Stimulated activated CD8-positive, alpha-beta memory T cell treated with anti-CD3 and anti-CD28 coated beads, Interleukin-12 subunit alpha, Interleukin-12 subunit beta, amount 100 ng/mL, for 24 hours (primary cell): ENCODE results near the gene DPP10.
"Not testable (repeated sequence)": the region's sequence is repeated elsewhere in the genome, so short reads cannot be mapped to it uniquely, and the experiment has no call there.

Source experiments
- DNase-seq: peaks from one replicate; pipeline ENCODE4 v3.0.0-alpha.2; 2020; ENCODE audit errors: extremely low read depth

The DPP10 gene

DNA sequence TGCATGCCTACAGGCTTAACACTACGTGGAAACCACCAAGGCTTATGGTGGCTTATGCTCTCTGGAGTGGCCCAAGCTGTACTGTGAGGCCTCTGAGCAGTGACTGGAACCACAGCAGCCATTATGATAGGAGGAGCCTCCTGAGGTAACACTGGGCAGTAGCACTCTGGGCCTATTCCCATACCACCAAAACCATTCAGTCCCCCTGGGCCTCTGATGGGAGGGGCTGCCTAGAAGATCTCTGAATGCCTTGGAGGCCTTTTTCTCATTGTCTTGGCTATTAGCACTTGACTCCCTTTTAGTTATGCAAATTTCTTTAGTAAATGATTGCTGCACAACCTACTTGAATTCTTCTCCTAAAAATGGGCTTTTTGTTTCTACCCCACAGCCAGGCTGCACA, 985.0 kb downstream of the DPP10 start:
- no peak for DNase-seq

DNA sequence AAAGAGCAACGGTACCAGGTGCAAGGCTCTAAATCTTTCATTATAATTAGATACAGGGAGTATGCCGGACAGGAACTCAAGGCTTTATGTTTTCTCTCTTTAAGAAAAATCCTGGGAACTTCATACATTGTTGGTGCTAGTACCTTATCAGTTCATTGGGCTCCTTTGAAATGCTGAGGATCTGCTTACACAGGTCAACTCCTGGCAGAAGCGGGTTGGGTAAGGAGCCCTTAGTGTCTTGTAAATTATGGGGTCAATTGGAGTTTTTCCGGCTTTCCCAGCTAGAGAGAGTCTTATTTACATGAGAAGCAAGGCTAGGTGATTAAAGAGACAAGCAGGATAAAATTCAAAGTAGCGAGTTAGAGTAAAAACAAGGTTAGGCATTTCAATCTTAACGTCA, 998.3 kb downstream of the DPP10 start:
- DNase-seq, result not testable (repeated sequence)

- no peak for DNase-seq
Observed at GRCh38 chr2:115443539-115444185, 1001.2 kb downstream of the DPP10 start.

DNA sequence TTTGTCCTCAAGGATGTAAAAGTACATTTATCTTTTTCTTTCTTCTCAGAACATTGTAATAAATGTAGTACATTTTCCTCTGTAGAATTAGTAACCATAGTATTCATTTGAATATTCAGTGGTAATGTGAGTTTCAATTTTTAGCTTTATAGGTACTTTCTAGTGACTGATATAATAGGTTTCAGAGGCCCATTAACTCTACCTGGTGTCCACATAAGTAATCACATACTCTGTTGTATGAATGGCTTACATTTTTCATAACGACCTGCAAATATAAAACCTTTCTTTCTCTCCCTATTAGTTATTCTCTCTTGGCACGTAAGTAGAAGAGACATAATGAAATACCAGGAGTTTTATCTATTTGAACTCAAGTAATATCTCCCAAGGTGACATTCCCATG, 1017.6 kb downstream of the DPP10 start:
- DNase-seq, result no peak

DNA sequence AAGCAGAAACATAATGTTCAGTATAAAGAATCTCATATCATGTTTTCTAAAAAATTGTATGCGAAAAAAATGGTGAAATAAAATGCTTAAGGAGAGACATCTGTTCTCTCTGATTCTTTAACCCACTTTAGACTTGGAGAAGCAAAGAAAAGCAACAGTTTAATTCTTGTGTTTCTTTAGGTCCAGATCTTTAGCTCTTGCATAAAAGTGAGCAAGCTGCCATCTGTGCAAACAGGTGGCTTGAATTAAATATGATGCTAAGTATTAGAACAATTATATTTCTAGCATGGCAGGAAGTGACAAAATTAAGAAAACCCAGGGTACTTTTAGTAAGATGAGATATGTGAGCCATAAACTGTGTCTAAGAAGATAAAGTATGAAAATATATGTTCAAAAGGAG, 1038.3 kb downstream of the DPP10 start:
- DNase-seq, result no peak

- DNase-seq, result no peak
Observed at GRCh38 chr2:115481842-115482241, 1039.4 kb downstream of the DPP10 start.

- no peak for DNase-seq
Observed at GRCh38 chr2:115483666-115484065, 1041.2 kb downstream of the DPP10 start.

- DNase-seq, result no peak
Observed at GRCh38 chr2:115484486-115484885, 1042.0 kb downstream of the DPP10 start.

GRCh38 chr2:115484983-115485382, 1042.5 kb downstream of the DPP10 start:
- DNase-seq, result no peak

GRCh38 chr2:115491186-115491793, 1048.8 kb downstream of the DPP10 start:
- DNase-seq, result no peak

DNA sequence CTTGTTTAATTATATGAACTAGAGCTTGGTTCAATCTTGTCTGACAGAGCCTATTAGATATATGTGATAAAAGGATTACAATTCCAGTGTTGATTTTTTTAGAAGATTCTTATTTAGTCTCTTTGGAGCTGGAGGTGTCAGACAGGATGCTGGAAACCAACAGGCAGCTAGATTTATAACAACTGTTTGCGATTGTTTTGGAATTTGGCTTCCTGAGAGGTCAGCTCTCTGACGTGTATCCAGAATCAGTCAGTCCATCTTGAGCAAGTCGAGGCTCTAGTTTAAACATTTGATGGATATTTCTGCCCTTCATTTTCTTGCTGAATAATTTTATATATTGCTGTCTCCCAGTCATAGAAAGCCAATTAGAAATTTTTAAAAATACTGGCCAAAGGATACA, 1062.9 kb downstream of the DPP10 start:
- no peak for DNase-seq

DNA sequence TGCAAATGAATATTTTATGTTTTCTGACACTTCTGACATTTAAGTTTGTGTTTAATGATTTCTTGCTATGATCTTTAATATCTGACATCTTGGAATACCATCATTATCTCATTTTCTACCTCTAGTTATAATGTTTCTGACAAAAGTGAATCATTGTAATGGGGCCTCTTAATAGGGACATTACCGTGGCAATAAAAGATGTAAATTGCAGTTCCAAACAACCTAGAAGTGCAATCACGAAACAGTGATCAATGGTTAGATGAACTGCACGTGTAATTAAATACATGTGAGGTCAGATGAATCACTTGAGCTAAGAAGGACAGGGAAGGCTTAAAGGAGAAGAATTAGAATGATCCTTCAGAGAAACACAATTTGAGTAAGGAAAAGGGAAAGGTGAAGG, 1078.3 kb downstream of the DPP10 start:
- no peak for DNase-seq

- DNase-seq, result no peak
Observed at GRCh38 chr2:115524452-115524851, 1082.0 kb downstream of the DPP10 start.

GRCh38 chr2:115529627-115530026, 1087.2 kb downstream of the DPP10 start:
- no peak for DNase-seq

DNA sequence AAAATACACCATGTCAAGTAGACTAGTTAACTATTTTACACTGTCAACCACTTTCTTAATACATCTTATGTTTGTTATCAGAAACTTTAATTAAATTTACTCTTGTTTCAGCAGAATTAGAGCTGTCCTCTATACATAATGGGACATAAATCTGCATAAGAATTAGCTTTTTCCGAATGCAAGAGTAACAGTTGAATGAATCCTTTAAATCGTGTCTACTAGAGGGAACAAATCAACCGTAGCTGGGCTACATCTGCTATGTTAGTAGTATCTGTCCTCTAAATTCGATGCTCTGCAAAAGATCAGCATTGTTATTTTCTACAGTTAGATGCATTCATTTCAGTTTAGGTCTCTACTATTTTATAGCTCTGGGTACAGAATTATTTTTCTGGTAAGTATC, 1090.6 kb downstream of the DPP10 start:
- no peak for DNase-seq

GRCh38 chr2:115541814-115542213, 1099.4 kb downstream of the DPP10 start:
- no peak for DNase-seq

DNA sequence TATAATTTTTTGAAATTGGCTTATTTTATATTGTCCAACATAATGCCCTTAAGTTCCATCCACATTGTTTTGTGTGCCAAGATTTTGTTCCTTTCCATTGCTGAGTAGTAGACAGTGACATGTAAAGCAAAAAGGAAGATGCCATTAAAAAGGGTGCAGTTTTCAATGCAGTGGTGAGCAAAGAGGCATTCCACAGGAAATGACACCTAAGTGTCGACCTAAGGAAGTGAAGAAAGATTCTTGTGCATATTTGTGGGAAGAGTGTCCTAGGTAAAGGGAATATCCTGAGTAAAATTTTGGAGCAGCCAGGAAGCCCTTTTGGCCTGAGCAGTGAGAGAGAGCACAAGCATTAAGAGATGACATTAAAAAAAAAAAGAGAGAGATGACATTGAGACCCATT, 1099.9 kb downstream of the DPP10 start:
- DNase-seq, result no peak

- no peak for DNase-seq
Observed at GRCh38 chr2:115543024-115543423, 1100.6 kb downstream of the DPP10 start.

DNA sequence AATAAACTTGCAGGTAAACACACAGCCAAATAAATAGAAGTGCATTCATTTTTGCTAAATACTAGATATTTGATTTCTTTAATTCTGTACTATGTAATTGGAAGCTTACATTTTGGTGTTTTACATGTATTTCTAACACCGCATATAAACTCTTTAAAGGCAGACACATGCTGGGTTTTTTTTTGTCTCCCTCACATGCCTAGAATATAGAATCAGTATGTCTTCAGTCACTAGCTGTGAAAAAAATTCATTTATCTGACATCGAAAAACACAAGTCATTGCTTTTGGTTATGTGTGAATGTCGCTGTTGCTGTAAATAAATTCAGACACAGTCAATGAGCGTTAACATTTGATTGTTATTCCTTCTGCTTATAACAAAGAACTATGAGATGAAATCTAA, 1101.0 kb downstream of the DPP10 start:
- DNase-seq, result no peak

DNA sequence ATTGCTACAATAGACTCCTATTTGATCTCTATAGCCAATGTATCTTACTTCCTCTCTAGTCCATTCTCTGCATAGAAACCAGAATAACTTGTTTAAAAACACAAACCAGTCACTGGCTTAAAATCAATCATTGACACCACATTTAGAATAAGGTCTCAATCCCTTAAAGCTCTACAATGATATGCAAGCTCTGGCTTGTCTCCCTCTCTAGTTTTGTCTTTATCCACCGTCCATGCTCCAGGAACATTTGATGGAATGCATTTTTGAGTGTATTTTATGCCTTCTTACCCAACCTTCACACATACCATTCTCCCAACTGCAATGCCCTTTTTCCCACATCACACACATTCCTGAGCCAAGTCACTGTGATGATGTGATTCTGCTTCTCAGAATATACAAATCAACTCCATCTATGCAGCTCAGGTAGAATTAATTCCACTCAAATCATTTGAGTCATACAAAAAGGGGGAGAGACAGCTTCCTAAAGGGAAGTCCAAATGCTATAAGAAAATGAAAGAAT, 1107.2 kb downstream of the DPP10 start:
- no peak for DNase-seq

- no peak for DNase-seq
Observed at GRCh38 chr2:115552726-115553125, 1110.3 kb downstream of the DPP10 start.

DNA sequence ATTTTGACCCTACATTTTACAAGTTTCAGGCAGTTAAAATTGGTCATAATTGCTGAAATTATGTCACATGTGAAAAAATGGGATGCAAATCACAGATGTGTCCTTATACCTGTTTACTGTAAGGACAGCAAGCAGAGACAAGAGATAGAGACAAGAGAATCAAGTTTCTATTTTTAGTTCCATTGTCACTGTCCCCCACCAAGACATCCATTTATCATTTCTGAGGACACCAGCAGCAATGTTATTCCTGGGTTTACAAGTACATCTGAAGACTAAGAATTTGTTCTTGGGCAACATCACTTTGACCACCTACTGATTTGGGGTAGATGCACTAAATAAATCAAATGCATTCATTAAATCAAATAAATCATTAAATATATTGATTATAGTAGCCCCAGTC, 1111.7 kb downstream of the DPP10 start:
- DNase-seq, result no peak

- DNase-seq, result no peak
Observed at GRCh38 chr2:115558725-115559124, 1116.3 kb downstream of the DPP10 start.

GRCh38 chr2:115560666-115561065, 1118.2 kb downstream of the DPP10 start:
- DNase-seq, result no peak
